HG02970 (cell line): ENCODE measurements around the gene FKRP.

Experiments
- ATAC-seq: cut with Tn5 transposase; IDR thresholded peaks from one replicate; pipeline ENCODE4 v1.9.1; 2021; ENCODE audit warnings: mild to moderate bottlenecking, moderate library complexity, moderate number of reproducible peaks; ENCODE audit not compliant: unreplicated experiment, low FRiP score

The FKRP gene

DNA sequence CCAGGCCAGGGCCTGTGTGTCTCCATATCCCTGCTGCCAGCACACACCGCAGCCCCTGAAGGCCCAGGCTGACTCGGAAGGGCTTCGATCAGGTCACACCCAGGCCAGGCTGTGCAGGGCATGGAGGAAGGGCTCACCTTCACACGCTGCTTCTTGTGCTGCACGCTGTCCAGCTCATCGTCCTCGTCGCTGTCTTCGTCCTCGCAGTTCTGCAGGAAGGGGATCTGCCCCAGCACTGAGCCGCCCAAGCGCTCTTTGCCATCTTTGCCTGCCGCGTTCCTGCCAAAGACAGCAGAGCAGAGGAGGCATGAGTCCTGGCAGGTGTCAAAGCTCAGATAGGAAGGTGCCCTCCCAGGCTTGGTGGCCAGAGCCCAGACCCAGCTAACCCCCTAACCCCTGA is 15.3 kb upstream of the FKRP start:
- no peak for ATAC-seq

DNA sequence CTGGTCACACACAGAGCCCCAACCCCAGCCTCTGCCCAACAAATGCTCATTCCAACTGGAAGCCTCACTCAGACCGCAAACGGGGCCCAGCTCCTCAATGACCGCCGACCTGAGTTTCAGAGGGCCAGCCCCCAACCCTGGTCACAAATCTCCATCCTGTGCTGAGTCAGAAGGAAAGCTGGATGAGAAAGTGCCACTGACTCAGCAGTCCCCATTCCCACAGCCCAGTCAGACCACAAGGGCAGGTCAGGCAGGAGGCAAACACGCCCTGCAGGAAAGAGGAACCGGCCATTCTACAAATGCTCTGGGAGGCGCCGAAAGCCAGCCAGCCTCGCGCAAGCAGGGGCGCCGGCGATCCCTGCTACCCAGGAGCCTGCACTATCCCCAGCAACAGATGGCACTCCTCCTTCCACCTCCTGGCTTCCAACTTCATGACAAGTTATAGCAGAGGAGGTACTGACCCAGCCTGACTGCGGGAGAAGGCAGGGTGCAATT is 14.8 kb upstream of the FKRP start:
- no peak for ATAC-seq

DNA sequence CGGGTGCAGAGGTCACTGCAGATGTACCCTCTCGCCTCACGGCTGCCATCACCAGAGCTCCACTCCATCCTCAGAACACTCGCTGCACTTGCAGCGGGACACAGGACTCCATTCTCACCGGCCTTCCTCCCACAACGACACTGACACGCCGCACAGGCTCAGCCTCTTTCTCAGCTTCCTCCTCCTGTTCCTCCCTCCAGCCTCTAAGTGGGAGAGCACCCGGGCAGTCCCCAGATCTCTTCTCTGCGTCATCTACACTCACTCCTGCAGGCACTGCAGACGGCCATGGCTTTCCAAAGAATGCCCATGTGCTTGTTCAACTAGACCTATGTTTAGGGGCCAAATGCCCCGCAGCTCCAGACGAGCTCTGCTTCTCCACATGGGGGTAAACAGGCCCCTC is 14.3 kb upstream of the FKRP start:
- ATAC-seq = no peak

DNA sequence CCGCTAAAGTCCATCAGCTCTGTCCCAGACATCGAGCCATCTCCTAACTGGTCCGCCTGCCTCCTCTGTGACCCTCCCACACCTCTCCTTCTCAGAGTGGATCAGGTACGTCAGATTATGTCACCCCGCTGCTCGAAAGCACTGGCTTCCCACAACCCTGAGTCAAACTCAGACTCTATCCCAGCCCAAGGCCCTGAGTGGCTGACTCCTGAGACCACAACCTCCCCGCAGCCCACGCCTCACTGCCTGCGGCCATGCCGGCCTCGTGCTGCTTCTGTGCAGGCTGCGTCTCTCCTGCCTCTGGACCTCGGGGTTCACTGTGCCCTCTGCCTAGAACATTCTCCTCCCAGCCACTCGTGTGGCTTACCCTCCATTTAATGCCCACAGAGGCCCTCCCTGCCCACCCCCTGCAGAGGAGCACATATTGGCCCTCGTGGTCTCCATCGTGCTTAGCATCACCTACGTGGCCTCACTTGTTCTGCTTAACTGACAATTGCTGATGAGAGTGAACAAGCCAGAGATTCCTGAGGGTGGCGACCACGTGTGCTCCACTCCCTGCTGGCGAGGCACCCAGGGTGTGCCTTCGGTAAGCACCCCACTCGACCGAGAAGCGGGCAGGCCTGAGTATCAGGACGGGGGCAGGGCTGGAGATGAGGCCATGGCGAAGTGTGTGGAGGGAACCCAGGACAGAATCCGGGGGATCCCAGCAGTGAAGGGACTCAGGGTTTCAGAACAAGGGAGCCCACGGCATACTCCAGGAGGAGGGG is 13.5 kb upstream of the FKRP start:
- no peak for ATAC-seq

DNA sequence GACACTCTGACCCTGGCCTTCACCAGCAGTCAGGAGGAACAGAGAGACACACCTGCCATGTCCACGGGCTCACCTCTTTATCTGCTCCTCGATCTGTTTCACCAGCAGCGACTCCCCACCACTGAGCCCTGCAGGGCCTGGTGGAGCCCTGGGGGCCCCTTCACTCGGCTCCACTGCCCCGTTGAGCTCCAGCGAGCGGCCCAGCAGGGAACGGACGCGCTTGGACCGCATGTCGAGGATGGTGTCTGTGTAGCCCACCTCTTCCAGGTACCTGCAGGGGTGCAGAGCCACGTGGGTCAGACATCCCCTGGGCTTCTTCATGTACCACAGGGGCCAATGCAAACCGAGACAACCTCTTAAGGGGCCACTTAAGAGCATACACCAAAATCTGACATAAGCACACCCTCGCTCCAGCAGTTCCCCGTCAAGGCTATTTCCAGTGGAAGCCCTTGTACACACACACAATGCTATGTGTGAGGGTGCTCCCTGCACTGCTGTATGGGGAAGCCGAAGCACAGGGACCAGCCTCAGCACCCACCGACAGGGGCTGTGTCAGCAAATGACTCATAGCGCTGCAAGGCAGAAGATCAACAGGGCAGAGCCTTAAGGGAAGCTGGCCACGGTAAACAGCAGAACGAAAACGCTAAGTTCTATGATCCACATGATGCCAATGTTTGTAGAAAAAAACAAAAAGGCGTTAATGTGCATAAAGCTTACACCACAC is 12.7 kb upstream of the FKRP start:
- no peak for ATAC-seq

DNA sequence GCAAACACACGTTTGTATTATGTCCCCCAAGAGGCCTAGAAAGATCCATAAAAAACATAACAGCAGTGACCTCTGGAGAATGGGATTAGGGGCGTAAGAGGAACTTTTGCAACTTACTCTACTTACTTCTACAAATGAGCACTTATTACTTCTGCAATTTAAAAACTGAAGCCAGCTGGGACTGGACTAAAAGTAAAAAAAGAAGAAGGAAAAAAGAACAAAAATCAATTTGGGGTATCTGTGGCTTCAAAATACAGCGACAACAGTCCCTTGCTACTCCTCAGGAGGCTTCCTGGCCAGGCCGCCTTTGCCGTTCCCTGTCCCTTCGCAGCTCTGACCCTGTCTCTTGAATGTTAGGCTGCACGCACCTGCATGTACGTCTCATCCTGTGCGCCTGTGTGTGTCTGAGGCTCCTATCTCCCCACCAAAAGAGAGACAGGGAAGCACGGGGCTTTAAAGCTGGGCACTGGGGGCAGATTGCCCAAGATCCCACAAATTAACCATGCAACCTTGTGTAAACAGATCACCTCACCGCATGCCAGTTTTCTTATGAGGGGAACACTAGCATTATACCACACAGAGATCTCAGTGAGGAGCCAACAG is 12.1 kb upstream of the FKRP start:
- ATAC-seq = no peak

DNA sequence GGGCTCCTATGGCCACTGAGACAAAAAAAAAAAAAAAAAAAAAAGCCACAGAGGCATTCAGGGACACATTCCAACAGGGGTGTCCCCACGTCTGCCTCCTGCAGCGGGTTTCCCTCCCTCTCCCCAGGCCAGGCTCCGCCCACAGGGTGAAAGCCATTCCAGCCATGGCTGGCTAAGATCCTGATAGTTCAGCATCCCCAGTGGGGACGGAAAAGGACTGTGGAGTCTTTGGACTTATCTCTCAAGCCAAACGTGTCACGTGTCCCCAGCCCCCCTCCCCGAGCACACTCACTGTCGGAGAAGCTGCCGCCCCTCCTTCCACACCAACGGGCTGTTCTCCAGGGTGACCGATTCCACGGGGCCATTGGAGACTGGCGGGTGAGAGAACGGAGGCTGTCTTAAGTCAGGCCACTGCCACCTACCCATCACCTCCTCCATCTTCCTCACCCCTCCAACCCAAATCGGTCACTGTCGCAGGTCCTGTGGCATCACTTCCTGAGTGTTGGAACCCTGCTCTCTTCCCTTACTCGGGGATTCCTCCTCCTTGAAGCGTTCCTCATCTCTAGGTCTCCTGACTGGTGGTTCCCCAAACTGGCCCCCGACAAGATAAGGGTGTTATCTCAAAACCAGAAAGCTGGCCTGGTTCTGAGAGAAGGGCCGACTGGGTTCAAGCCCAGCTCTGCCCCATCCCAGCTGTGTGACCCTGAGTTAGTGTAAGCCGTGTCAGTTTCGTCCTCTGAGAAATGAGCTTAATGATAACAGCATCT is 9.1 kb upstream of the FKRP start:
- ATAC-seq = no peak

DNA sequence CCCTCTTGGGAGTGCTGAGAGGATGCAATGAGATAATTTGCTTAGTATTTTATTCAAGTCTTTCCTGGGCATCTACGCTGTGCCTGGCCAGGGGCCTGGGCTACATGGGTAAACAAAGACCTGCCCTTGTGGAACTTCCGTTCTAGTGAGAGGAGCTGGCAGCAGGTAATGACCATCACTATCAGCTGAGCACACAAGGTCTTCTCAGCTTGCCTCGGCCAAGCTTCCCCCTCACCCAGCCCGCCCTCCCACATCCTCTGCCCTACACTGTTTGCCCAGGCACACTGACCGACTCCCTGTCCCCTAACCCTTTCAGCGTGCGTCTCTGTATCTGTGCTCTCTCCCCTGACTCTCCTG is 8.6 kb upstream of the FKRP start:
- ATAC-seq = no peak

DNA sequence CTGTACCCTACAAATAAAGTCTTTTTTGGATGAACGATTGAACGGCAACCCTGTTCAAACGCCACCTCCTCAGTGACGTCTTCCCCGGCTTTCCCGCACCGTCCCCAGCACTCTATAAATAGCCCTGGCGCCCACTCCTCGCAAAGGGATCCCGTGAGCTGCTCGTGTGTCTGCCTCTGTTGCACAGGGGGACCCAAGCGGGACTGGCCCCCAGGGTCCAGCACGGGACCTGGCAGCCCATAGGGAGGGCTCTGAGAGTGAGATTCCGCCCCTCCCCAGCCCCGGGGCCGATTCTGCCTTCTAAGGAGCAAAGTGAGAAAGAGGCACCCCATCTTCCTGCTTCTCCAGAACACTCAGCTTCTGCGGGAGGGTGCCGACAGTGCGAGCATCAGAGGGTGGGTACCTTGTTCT is 8.1 kb upstream of the FKRP start:
- no peak for ATAC-seq

DNA sequence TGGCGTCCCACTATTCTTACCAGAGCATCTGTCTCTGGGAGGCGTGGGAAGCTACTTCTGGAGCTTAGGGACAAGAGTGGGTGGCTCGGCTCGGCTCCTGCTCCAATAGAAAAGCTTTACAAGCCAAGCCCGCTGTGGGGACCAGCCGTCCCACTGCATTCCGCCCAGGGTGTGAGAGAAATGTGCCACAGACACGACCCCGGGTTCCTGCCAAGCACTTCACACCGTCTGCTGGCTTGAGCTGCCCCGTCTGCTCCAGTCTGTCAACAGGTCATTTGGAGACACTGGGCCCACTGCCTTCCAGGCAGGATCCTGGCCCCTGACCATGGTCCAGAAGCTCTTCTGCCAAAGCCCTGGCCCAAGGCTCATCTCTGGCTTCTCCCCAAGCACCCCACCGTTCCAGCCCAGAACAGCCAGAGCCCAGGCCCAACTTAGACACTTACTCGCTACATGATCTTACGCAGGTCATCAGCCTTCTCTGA is 6.5 kb upstream of the FKRP start:
- ATAC-seq = no peak

DNA sequence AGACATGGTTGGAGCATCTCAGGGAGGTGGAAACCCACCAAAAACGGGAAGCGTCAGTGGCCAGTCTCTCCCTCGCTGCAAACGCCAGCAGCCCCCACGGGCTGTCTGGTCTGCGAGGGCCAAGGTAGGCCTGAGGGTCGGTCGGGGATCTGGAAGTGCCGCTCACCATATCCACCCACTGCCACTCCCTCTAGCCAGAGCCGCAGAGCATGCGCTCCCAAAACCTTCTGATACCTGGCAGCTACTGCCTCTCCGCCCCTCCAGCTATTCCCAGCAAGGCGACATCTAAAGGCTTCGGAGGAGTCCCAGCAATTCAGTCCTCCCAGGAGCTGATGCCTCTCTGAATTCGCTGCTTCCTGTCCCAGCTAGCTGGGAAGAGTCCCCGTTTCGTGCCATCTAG is 4.4 kb upstream of the FKRP start:
- no peak for ATAC-seq

DNA sequence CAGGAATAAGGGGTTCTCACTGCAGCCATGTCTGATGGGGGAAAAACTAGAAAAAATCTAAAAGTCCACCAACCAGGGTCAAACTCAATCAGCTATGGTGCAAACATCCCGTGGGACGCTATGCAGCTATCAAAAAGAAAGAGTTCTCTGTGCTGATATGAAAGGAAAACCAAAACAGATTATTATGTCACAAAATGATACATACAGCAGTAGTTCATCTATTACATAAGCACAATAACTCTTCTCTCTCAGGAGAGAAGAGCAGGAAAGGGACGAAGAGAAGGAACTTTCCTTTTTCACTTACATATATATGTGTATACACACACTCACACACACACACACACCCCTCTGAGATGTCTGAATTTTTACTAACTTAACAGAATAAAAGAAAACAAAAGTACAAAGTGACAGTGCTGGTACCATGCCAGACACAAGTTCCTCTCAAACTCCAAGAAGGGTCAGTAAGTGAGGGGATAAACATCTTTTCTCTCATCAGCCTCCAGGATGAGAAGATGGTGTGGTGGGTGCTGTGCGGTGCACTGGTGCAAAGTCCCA is 2.9 kb upstream of the FKRP start:
- ATAC-seq = no peak

DNA sequence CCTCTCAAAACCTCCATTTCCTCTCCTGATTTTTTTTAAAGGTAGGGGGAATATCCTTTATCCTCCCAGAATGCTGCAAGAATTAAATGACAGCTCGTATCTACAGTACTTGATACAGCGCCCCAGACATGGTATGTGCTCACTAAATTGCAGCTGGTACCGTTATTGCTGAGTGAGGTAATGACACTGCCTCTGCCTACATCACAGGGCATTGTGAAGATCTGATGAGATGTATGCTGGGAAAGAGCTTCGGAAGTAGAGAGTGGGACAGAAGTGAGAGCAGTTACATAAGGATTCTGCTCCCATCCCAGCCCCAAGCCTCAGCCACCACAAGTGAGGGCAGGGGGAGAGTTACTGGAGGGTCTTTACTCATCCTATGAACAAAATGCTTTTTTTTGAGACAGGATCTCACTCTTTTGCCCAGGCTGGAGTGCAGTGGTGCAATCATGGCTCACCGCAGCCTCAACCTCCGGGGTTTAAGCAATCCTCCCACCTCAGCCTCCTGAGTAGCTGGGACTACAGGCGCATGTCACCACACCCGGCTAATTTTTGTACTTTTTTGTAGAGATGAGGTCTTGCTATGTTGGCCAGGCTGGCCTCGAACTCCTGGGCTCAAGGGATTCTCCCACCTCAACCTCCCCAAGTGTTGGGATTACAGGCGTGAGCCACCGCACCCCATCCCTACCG is 1.7 kb upstream of the FKRP start:
- ATAC-seq = no peak

DNA sequence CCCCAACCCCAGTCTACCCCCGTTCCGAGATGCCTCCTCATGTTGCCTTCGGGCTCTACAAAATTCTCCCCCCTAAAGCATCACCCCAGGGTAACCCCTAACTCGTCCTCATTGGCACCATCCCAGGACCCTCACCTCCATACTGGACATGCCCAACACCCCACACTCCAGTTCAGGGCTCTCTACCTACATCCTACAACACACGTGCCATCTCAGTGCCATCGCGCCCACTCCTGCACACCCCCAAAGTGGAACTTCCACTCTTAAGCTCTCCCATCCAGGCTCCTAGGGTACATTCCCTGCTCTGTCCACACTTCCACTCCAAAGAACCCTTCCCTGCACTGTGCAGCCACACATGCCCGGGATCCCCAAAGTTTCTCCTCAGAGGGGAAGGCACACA is 827 bp upstream of the FKRP start:
- ATAC-seq = no peak

DNA sequence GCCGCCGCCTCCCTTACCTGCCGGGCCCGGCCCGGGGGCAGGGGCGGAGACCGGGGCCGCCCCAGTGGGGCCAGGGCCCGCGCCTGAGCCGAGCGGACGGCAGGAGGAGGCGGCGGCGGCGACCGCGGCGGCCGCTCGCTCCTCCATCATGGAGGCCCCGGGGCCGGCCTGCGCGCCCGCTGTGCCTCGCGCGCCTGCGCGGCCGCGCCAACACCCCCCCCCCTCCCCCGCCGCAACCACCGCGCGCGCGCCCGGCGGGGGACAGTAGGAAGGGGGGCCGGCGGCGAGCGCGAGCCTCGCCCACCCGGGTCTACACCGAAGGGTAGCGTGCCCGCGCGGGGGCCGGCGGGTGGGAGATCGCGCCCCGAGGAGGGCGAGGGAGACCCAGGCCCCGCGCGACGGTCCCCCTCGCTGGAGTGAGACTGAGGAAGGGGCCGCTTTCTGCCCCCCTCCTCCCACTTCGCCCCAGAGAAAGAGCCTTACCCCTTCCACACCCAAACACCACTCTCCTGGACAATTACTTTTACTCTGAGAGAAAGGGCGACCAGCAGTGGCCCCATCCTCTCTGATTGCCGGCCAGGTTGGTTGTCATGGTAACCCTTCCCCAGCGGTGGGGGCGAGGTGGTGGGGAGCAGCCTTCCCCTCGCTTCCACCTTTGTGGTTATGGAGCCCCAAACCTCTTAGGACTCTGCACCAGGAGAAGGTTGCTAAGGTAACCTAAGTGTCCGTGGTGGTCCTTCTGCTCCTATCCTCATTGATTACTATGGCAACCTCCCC is 612 bp downstream of the FKRP start, which contains the start of gene STRN4:
STRN4 (minus strand) TSS at position 170 of the 777 bp plus-strand sequence; CDS start at position 150, 20 bp downstream.
- ATAC-seq = peak; percentile 63

DNA sequence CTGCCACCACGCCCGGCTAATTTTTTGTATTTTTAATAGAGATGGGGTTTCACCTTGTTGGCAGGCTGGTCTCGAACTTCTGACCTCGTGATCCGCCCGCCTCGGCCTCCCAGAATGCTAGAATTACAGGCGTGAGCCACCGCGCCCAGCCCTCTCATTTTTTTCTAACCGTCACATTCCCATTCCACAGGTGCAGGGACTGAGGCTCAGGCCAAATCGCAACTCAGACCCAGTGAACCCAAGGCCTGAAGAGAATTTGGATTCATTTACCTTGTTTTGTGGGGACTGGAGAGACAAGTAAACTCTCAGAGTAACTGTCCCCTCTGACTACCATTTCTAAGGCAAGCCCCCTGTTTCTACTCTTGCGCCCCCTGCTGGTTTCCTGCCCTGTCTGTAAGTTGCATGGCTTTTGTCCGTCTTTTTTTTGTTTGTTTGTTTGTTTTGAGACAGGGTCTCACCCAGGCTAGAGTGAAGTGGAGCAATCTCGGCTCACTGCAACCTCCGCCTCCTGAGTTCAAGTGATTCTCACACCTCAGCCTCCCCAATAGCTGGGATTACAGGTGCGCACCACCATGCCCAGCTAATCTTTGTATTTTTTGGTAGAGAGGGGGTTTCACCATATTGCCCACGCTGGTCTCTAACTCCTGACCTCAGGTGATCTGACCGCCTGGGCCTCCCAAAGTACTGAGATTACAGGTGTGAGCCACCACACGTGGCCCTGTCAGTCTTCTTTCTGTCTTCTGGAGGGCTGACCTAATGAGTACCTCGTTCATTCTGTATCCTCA is 2.7 kb downstream of the FKRP start:
- ATAC-seq = no peak

DNA sequence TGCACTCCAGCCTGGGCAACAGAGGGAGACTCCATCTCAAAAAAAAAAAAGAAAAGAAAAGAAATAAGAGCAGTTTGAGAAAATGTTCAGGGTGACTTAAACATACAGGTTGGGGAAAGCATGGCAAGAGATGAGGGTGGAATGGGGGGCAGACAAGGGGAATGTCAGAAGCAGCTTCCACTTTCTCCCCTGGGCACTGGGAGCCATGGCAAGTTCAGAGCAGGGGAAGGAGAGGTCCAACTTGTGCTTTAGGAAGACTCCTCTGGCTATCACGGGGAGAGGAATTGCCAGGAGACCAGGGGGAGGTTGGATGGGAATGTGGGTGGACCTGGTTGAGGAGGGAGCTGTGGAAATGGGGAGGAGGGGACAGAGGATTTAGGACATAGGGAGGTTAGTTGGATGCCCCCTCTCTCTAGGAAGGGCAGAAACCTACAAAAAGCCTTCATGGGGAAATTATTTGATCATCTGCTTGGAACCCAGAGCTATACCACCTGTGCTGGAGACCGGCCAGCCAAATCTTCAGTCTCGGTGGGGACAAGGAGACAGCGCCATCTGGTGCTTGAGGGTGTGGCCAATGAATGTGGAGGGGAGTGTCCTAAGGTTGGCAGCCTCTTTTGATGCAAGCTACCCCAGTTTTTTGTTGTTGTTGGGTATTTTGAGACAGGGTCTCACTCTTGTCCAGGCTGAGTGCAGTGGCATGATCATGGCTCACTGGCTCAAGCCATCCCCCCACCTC is 7.7 kb downstream of the FKRP start:
- no peak for ATAC-seq
